Nephron progenitor cell (in vitro differentiated cells): ENCODE results near the gene MMP20.

Experiments
- DNase-seq: peaks from one replicate; pipeline ENCODE4 v3.0.0; 2021
- H3K27ac Mint-ChIP-seq: 2 replicates; pipeline ENCODE4 v1.8.0; 2021; ENCODE audit warnings: mild to moderate bottlenecking, moderate library complexity, mixed read lengths
- H3K27me3 Mint-ChIP-seq: 2 replicates; pipeline ENCODE4 v1.8.0; 2021; ENCODE audit warnings: mild to moderate bottlenecking, low read depth, mixed read lengths; ENCODE audit not compliant: poor library complexity
- H3K36me3 Mint-ChIP-seq: 2 replicates; pipeline ENCODE4 v1.8.0; 2021; ENCODE audit warnings: low read depth, mixed read lengths
- H3K4me1 Mint-ChIP-seq: 2 replicates; pipeline ENCODE4 v1.8.0; 2021; ENCODE audit warnings: mixed read lengths
- H3K4me3 Mint-ChIP-seq: 2 replicates; pipeline ENCODE4 v1.8.0; 2021; ENCODE audit warnings: mild to moderate bottlenecking, moderate library complexity, mixed read lengths
- H3K9me3 Mint-ChIP-seq: 2 replicates; pipeline ENCODE4 v1.8.0; 2021; ENCODE audit warnings: mild to moderate bottlenecking, moderate library complexity, mixed read lengths
- CTCF ChIP-seq: fragments of 200-600 bp; sonication (generic); IDR thresholded peaks from 2 replicates; pipeline ENCODE4 v1.5.0; 2021; ENCODE audit warnings: antibody characterized with exemption

MMP20 gene

GRCh38 chr11:102604875-102605274 is 20.3 kb downstream of the MMP20 start:
- Mint-ChIP-seq H3K27ac (no peak overlapping the region), H3K27me3 (no peaks in the 10 kb centered on the region), H3K4me1 (no peaks in the 10 kb centered on the region), H3K4me3 (no peak overlapping the region), H3K9me3 (peaks cover 5% of the 10 kb centered on the region), H3K36me3 (no peaks in the 10 kb centered on the region)
- DNase-seq = no peak
- no peak for TF ChIP-seq CTCF

- H3K4me1 Mint-ChIP-seq = no peaks in the 10 kb centered on the region
- H3K36me3 Mint-ChIP-seq = no peaks in the 10 kb centered on the region
- H3K9me3 Mint-ChIP-seq = peaks cover 5% of the 10 kb centered on the region
- H3K27ac Mint-ChIP-seq = no peak overlapping the region
- TF ChIP-seq CTCF = no peak
- peaks cover 2% of the 10 kb centered on the region for H3K27me3 Mint-ChIP-seq
- DNase-seq = no peak
- no peak overlapping the region for H3K4me3 Mint-ChIP-seq
Observed at GRCh38 chr11:102604011-102604410, 21.1 kb downstream of the MMP20 start.

- Mint-ChIP-seq H3K27ac (no peak overlapping the region), H3K36me3 (no peaks in the 10 kb centered on the region), H3K27me3 (peaks cover 2% of the 10 kb centered on the region), H3K4me3 (no peak overlapping the region), H3K9me3 (peaks cover 5% of the 10 kb centered on the region), H3K4me1 (no peaks in the 10 kb centered on the region)
- TF ChIP-seq CTCF = no peak
- no peak for DNase-seq
Observed at GRCh38 chr11:102603576-102603975, 21.6 kb downstream of the MMP20 start.

- Mint-ChIP-seq H3K27ac (no peak overlapping the region), H3K4me3 (no peak overlapping the region), H3K27me3 (peaks cover 2% of the 10 kb centered on the region), H3K9me3 (peaks cover 5% of the 10 kb centered on the region), H3K4me1 (no peaks in the 10 kb centered on the region), H3K36me3 (no peaks in the 10 kb centered on the region)
- no peak for TF ChIP-seq CTCF
- DNase-seq = no peak
Observed at GRCh38 chr11:102603091-102603490, 22.0 kb downstream of the MMP20 start.

- TF ChIP-seq CTCF = no peak
- peak overlapping the region; percentile 42 for H3K27ac Mint-ChIP-seq
Observed at GRCh38 chr11:102600666-102601065, 24.5 kb downstream of the MMP20 start.

GRCh38 chr11:102599642-102600261 is 25.4 kb downstream of the MMP20 start:
- Mint-ChIP-seq H3K27ac (no peak overlapping the region), H3K4me3 (no peak overlapping the region), H3K4me1 (no peaks in the 10 kb centered on the region), H3K9me3 (peaks cover 5% of the 10 kb centered on the region), H3K27me3 (peaks cover 2% of the 10 kb centered on the region), H3K36me3 (no peaks in the 10 kb centered on the region)
- TF ChIP-seq CTCF = no peak
- DNase-seq = no peak

More at GRCh38 chr11:102600666-102601065, 24.5 kb downstream of the MMP20 start:
- Mint-ChIP-seq H3K4me3 (no peak overlapping the region), H3K27me3 (peaks cover 2% of the 10 kb centered on the region), H3K4me1 (no peaks in the 10 kb centered on the region), H3K36me3 (no peaks in the 10 kb centered on the region), H3K9me3 (peaks cover 5% of the 10 kb centered on the region)
- no peak for DNase-seq
